Central memory CD4-positive, alpha-beta T cell (primary cell): Measurements from ENCODE around the gene ACAA1.
"Not testable (repeated sequence)": the region's sequence is repeated elsewhere in the genome, so short reads cannot be mapped to it uniquely, and the experiment has no call there.

Experiments
- DNase-seq: peaks from one replicate; pipeline ENCODE4 v3.0.0; 2022

The ACAA1 gene

DNA sequence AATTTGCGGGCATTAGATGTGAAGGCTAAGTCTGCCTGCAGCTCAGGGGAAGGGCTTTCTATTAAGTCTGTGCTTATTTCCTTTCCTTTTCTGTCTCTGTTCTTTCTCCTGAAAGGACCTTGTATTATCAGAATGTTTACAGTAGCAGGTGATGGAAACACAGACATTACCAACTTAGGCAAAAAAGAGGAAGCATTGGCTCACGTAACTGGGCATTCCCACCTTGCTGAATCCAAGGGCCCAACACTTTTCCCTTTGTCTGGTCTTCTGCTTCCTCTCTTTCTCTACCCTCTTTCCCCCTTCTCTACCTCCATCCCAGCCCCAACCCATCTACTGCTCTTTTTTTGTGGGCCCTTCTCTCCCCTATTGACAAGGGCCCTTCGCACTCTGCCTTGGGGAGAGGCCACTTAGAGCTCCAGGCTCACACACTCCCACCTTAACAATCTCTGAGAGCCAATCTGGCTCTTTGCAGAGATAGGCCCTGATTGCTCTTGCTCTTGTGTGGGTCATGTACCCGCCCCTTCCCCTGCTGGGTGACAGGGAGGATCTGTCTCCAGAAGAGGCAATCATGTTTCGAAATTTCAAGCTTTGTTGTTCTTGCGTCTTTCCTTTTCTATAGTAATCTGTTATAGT, 35.0 kb downstream of the ACAA1 start:
- DNase-seq, result no peak

- DNase-seq, result no peak
Measured at GRCh38 chr3:38100498-38100897, 36.4 kb downstream of the ACAA1 start.

DNA sequence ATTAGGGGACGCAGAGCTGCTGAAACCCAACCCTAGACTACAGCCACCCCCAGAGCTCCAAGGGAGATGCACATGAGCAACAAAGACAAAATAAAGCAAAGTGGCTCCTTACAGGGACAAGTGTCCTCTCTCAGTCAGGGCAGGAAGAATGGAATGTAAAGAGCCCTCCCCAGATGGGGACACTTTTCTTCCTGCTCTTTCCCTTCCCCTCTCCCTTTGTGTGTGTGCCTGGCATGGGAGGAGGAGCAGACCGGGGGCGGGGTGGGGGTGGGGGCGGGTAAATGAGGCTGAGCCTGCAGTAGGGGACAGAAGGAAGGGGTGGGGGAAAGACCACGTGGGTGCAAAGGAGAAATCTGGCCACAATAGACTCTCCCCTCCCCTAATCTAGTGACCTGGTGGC, 37.4 kb downstream of the ACAA1 start:
- no peak for DNase-seq

DNA sequence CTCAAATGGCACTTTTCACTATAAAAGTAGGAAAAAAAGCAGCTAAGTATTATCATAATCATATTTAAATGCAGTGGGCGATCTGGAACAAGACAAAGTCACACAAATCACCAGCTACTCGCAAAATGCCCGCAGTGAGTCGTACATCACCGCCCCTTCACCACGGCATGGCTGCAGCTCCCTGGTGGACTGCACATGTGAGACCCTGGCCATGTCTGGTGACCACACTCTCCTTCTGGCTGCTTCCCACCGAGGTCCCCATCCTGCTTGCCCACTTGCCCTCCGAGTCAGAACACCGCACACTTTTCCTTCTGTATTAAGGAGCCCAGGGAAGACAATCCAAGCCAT, 38.6 kb downstream of the ACAA1 start:
- no peak for DNase-seq

DNA sequence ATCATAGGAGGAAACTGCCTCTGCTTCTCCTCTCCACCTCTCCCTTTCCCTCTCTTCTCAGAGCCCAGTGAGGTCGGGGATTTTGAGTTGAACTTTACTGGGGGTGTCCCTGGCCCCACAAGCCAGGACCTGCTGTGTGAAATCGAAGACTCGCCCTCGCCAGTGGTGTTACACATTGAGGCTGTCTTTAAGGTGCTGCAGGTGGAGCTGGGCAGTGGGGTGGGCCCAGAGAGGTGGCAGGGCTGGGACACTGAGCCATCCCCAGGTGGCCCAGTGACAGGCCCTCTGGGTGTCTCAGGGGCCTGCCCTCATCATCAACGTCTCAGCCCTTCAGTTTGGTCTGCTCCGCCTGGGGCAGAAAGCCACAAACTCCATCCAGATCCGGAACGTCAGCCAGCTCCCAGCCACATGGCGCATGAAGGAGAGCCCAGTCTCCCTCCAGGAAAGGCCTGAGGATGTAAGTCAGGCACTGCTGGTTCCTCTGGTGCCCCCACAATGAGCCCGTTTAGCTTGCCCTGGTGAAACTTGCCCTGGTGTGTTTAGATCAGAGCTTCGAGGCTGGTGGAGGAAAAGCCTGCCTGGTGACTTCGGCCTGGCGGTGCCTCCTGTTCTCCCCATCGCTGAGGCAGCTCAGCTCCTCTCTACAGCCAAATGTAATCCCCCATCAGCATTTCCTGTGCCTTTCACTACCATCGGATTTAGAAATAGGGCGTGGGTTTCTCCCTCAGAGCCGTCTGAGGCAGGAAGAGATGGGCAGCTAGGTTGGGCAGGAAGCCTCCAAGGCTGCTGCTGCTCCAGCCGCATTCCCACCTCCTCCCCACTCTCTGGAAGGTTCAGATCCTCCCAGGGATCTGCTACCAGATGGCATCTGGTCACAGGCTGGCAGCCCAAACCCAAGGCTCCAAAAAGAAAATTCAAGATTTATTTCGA, 39.2 kb downstream of the ACAA1 start:
- no peak for DNase-seq

DNA sequence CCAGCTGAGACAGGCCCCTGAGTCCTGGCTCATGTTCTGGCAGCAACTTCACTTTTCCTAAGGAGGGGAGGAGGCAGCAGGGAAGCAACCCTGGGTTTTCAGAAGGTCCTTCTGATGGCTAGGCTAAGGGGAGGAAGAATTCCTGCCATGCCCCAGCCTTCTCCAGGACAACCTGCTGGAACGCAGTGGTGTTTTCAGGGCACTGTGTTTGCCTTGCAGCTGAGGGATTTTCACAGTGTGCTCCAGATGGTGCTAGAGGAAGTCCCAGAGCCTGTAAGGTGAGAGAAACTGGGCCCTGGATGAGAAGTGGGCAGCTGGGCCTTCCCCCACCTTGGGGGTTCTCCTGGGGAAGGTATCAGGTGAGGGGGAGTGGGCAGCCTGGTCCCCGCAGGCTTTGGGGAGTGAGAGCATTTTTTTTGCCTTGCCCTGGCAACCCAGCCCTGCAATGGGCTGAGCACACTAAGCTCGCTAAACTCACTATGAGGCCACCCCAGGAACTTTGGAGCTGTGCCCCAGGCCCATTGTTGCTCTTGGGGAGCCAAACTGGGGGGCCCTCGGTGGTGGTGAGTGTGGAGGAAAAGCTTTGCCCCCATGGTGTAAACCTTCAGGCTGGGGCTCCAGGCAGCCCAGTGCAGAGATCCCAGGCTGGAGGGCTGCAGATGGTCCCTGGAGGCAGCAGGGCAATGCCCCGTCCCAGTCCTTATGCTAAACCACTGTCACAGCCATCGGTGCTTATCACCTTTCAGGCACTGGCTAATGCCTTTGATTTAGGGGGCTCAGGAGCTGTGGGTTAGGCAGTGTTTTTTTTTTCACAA, 41.1 kb downstream of the ACAA1 start:
- DNase-seq, result no peak

- DNase-seq, result no peak
Measured at GRCh38 chr3:38094999-38095398, 41.9 kb downstream of the ACAA1 start.

DNA sequence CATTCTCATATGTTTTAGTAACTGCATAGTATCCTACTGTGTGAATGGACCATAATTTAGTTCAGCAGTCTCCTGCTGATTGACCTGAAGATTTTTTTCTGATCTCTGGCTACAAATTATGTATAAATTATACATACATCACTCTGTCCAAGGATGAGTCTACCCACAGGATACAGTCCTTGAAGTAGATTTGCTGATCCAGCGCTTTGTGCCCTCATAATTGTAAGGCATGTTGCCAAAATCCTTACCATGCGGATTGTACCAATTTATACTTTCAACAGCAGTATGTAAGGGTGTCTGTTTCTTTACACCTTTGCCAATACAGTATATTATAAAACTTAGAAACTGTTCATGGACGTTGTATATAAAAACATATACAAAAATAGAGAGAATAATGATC, 46.5 kb downstream of the ACAA1 start:
- DNase-seq, result no peak

DNA sequence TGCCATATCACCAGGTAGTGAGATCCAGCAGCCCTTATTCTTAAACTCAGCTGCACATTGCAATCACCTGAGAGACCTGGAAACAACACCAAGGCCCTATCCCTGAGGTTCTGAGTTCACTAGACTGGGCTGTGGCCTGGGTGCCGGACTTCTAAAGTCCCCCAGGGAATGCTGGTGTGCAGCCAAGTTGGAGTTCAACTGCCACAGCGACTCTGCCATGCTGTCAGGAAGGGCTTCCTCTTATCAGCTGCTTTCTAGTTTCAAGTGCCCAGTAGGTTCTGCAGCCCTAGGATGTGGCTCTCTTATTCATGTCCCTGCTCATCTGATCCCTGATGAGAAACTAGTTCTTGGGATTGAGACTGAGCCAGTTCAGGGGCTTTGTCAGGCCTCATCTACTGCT, 47.8 kb downstream of the ACAA1 start:
- no peak for DNase-seq

GRCh38 chr3:38088126-38089078, 48.5 kb downstream of the ACAA1 start:
- DNase-seq, result no peak

DNA sequence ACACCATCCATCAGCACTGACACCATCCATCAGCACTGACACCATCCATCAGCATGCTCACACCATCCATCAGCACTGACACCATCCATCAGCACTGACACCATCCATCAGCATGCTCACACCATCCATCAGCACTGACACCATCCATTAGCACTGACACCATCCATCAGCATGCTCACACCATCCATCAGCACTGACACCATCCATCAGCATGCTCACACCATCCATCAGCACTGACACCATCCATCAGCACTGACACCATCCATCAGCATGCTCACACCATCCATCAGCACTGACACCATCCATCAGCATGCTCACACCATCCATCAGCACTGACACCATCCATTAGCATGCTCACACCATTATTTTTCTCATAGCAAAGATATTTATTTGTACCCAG, 49.6 kb downstream of the ACAA1 start:
- not testable (repeated sequence) for DNase-seq

DNA sequence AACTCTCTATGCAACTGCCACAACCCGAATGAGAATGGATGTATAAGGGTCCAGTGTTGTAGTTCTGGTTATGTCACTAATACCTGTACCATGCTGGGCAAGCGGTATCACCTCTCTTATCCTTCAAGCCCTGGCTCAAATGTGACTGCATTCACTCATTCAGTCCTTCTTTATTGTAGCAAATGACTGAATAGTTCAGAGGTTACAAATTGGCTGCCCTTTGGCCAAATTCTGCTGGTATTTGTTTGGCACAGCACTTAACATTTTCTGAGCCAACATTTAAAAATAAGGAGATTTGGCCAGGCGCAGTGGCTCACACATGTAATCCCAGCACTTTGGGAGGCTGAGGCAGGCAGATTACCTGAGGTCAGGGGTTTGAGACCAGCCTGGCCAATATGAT, 50.4 kb downstream of the ACAA1 start:
- DNase-seq, result no peak

DNA sequence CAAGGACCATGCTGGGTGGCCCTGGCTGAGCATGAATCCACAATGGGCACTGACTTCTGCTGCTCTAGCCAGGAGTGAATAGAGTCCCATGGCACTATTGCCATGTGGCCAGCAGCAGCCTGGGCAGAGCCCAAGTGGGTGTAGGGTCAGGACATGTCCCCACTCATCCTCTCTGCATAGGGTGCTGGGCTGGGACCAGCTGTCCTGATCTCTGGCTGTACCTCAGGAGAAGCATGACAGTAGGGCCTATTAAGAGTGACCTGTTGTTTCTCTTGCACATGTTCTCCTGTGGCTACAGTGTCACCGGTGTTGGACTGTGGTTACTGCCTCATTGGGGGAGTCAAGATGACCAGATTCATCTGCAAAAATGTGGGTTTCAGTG, 51.0 kb downstream of the ACAA1 start:
- no peak for DNase-seq

- DNase-seq, result no peak
Measured at GRCh38 chr3:38085311-38085942, 51.5 kb downstream of the ACAA1 start.

DNA sequence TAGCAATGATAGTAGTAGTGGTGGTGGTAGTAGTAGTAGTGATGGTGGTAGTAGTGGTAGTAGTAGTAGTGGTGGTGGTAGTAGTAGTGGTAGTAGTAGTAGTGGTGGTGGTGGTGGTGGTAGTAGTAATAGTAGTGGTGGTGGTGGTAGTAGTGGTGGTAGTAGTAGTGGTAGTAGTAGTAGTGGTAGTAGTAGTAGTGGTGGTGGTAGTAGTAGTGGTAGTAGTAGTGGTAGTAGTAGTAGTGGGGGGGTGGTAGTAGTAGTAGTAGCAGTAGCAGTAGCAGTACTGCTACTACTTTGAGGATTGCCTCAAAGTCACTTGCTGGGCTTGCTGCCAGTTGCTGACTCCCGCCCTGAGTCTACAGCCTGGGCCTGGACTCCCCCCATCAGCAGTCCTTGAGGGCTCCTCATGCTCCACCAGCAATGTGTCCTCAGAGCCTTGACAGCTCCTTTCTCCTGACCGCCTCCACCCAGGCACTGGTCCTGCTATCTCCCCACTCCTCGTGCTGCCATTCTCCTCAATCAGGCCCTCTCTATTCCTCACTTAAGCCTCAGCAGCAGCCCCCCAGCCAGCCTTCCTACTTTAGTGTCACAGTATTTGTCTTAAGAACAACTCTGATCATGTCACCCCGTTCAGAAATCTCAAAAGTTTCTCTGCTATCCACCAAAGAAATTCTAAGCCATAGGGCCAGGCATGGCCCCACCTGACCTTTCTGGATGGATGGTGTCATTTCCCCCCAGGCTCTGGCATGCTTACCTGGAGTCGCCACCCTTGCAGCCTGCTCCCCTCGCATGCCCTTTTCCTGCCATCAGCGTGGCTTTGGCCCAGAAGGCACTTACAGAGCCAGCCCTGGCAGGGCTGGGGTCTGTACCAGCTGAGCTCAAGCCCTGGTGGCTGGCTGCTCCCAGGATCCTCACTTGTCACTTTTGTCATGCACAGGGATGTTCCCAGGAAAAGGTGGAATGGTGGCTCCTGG, 52.3 kb downstream of the ACAA1 start:
- DNase-seq, result peak; percentile 40

- DNase-seq, result peak; percentile 13
Measured at GRCh38 chr3:38083871-38084333, 53.0 kb downstream of the ACAA1 start.

- not testable (repeated sequence) for DNase-seq
Measured at GRCh38 chr3:38083254-38083653, 53.7 kb downstream of the ACAA1 start.

- DNase-seq, result not testable (repeated sequence)
Measured at GRCh38 chr3:38082296-38082695, 54.6 kb downstream of the ACAA1 start.

DNA sequence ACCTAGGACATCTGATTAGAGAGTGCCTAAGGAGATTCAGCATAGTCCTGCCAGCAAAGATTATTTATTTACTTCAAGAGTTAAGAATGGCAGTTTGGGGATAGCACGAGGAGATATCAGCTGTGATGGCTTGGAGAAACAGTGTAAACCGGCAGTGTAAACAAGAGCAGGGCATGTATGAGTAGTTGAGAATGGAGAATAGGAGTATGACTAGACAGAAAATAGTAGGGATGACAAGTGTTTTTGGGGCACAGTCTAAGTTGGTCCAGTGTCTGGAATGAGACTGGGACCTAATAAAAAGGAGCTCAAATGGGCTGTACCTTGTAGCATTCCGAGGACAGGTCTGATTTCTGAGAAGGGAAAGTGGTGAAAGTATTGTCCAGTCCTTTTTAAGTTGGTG, 59.9 kb downstream of the ACAA1 start:
- DNase-seq, result not testable (repeated sequence)
